Stimulated activated CD8-positive, alpha-beta memory T cell treated with anti-CD3 and anti-CD28 coated beads, Interleukin-15, amount 100 ng/mL, for 1 hour (primary cell): ENCODE results near the gene MDGA2.
"Not testable (repeated sequence)": the region's sequence is repeated elsewhere in the genome, so short reads cannot be mapped to it uniquely, and the experiment has no call there.

ENCODE experiments used
- DNase-seq: peaks from one replicate; pipeline ENCODE4 v3.0.0-alpha.2; 2020; ENCODE audit warnings: low read depth

MDGA2 gene

DNA sequence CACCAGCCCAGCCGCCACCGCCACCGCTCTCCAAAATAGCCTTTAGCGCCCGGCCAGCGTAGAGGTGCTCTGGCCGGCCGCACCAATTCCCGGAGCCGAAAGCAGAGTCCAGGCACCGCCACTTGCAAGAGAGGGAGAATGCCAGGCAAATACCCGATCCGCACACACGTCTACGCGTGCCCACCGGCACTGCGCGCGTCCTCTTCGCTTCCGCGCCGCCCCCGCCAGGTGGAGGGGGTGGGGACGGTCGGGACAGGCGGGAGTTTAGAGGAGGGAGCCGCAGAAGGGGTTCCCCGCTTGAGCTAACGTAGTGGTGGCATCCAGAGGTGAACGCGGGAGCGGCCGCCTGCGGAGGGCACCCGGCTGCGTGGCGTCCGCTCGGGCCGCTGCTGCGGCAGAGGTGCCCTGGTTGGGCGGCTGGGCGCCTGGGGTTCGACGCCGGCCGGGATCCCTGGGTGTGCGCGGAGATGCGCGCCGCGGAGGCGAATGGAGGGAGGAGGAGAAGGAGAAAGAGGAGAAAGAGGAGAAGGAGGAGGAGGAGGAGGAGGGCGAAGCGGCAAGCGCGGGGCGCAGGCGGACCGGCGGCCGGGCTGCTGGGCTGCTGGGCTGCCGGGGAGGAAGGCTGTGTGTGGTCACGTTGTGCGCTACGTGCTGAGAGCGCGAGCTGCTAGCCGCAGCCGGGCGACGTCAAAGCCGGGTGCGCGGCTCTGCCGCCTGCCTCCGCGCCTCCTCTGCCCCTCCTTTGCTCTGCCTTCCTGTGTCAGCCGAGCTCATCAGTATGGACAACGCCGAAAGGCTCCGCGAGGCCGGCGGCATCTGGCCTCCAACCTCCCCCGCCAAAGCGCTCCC lies at the start of gene MDGA2:
Gene MDGA2 (minus strand): TSS at position 140 of the 849 bp plus-strand sequence.
- DNase-seq: no peak

DNA sequence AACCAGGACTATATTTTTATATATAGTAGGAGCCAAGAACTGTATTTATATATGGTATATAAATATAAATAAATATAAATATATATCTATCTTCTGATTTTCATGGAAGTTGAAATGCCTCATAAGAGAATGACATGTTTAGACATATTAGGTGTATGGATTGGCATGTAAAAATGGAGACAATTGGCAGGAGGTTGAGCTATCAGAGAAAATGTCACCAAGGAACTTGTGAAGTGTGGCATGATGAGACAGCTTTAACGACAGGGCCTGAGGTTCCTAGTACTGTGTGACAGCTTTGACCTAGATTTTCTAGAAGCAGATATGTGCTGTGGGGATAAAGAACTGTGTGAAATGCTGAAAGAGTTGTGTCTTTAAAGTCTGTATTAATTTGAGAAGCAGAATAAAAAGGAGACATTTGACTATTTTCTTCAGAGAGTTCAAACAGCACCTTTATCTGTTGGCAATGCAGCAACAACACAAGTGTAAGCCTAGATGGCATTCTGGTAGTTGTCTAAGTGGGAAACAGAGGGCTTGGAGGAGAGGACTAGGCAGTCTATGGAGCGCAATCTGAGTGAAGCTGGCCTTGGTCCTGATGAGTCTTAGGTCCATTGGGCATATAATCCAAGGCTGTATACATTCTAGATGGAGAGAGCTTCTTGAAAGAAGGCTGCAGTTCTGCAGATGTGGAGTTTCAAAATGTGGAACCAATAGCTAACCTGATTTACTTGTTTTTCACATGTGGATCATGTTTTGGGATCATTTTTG lies 47.7 kb upstream of the MDGA2 start:
- DNase-seq: no peak

DNA sequence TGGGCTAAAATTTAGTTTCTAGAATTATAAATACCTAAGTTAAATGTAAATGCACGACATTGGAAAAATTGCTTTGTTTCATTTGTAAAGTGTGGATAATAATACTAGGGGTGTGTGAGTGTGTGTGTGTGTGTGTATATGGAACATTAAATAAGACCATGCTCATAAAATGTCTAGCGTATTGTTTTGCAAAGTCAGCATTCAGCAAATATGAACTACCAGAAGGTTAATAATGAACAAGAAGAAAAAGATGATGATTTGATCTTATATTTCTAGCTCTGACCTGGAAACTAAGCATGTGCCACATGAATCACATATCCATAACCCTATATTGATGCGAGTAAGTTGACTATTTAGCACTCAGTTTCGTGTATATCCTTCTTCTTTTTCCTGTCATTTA lies 44.9 kb upstream of the MDGA2 start:
- DNase-seq: no peak

DNA sequence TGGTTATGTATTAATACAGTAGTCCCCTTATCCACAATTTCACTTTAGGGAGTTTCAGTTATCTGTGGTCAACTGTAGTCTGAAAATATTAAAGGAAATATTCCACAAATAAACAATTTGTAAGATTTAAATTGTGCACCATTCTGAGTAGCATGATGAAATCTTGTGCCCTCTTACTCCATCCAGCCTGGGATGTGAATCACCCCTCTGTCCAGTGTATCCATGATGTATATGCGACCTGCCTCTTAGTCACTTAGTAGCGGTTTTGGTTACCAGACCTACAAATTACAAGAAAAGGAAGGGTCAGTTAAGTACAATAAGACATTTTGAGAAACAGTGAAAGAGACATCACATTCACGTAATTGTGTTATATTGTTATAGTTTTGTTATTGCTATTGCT lies 39.9 kb upstream of the MDGA2 start:
- DNase-seq: no peak

DNA sequence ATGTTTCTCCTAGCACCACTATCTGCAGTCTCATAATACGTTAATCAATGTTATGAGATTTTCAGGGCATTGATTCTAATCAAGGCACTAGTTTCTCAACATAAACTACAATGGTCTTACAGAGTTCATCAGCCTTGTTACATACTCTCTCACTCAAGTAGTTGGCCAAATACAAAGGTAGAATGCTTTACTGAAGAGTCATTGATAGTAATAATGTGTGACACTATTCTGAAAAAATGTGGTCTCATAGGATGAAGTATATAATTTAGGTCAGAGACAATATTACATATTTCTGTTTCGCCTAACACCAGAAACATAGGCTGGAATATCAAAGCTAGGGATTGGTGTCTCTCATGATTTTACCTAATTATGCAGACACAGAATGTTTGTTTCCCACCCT lies 35.2 kb upstream of the MDGA2 start:
- no peak for DNase-seq

DNA sequence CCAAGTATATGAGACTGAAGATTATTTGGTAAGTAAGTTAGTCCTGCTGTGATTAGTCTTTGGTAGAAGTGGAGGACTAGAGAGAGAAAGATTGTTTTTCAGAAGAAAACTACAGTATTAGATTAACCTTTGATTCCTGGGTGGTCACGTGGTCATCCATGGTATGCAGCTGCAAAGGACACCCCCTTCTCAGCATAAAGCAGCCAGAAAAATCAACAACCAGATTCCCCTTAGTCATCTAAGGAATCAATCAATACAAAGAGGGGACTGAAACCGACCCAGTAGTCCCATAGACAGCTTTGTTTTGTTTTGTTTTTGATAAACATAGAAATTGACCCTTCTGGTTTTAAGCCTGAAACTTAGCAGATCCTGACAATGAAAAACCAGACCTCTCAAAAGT lies 30.3 kb upstream of the MDGA2 start:
- DNase-seq: no peak

DNA sequence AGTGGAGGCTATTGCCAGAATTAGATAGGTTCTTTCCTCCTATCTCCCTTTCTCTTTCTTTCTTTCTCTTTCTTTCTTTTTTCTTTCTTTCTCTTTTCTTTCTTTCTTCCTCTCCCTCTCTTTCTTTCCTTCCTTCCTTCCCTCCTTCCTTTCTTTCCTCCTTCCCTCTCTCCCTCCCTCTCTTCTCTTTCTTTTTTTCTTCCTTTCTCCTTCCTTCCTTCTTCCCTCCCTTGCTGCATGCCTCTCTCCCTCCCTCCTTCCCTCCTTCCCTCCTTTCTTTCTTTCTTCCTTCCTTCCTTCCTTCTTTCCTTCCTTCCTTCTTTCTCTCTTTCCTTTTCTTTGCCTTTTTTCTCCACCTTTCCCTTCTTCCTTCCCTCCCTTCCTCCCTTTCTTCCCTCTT lies 16.4 kb upstream of the MDGA2 start:
- no peak for DNase-seq

DNA sequence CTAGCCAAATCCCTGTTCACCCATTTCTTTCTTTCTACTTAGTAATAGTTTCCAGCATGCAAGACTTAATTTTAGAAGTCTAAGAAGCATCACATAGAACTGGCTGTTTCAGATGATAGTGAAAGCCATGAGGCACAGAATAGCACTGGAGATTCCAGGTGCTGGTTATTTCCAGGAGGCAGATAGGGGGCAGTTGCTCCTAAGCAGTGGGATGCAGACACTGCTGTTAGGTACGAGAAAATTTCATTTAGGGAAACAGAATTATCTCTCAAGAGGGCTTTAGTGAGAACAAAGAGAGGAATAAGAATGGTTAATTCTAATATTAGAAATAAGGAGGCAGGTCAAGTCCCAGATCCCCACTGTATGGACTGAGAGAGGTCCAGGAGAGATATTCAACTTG lies 3.6 kb upstream of the MDGA2 start:
- no peak for DNase-seq

DNA sequence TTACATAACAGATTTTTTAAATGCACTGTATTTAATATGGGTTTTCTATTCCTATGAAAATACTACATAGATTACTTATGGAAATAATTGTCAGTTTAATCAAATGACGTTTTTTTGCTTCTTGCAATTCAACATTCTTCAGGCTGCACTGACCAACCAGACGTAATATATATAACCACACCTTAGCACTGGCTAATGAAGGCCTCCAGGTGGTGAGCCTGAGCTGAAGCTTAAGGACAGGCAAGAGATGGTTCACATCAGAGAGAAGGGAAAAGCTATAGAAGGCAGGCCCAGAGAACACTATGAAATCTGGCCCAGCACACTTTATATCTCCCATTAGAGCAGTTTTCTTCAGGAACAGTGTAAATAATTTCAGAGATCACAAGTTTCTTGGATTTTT lies 2.8 kb upstream of the MDGA2 start:
- DNase-seq: no peak

DNA sequence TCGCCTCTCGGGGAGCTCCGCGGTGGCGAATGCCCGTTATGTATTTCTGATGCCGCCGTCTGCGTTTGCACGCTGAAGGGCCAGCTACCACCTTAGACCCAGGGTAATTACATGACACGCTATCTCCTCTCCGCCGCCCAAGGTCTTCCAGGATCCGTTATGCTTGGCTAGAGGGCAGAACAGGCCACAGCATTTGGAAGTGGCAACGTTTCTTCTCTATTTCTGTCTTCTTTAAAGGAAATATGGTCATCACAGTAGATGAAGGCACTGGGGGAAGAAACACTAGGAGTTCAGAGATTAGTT lies 861 bp upstream of the MDGA2 start:
- no peak for DNase-seq

DNA sequence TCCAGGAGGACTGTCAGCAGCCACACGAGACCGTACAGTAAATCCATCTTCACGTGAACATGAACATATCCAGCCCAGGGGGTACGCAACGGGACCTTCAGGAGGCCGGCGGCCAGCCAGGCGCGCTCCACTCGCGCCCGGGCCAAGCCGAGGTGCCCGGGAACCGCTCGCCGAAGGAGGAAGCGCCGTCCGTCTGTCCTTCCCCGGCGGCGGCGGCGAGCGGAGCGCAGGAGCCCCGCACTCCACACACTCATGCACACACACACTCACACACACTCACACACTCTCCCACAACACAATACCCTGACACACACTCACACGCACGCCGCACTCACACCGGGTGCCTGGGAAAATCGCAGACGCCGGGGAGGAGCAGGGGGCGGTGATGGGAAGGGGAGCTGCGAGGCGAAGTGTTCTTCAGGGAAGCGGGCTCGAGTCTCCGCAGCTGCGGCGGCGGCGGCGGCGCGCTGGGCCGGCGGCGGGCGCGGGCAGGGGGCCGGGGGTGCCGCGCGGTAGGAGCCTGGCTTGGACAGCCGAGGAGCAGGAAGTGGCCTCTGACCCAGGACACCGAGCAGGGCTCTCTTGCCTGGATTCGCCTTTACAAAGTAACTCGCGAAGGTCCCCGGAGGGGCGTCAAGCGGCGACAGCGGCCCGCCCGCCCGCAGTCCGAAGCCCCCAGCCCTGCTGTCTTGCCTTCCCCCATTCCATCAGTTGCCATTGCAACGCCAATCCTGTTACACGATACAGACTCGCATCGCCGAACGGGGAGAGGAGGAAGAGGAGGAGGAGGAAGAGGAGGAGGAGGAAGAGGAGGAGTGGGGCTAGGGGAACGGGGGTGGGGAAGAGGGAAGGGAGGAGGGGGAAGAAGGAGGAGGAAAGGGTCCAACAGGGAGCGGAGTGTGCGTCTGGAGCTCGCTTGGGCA lies 601 bp downstream of the MDGA2 start:
- DNase-seq: no peak

DNA sequence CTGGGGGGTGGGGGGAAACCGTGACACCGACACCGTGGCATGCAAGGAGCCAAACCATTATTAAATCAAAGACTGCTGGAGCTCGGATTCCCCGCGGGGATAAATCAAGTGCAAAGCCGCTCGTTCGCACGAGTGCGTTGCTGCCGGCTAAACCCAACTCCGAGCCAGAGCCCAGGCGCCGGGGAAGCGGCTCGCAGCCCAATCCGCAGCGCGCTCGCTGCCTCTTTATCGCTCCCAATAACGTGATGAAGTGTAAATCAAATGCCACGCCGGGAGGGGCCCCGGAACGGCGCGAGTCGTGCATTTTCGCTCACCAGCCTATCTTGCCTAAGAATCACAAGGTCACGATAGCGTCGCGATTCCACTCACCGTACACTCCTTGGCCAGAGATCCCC lies 1.3 kb downstream of the MDGA2 start:
- DNase-seq: no peak

DNA sequence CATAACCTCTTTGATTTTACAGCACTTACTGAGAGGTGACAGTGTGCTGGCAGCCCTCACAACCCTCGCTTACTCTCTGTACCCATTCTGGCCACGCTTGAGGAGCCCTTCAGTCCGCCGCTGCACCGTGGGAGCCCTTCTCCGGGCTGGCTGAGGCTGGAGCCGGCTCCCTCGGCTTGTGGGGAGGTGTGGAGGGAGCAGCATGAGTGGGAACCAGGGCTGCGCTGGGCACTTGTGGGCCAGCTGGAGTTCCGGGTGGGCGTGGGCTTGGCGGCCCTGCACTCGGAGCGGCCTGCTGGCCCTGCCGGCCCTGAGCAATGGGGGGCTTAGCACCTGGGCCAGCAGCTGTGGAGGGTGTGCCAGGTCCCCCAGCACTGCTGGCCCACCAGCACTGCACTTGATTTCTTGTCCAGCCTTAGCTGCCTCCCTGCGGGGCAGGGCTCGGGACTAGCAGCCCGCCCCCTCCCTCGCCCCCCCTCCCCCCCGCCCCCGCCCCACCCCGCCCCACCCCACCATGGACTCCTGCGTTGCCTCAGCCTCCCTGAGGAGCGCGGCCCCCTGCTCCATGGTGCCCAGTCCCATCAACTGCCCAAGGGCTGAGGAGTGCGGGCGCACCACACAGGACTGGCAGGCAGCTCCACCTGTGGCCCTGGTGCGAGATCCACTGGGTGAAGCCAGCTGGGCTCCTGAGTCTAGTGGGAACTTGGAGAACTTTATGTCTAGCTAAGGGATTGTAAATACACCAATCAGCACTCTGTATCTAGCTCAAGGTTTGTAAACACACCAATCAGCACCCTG lies 9.9 kb downstream of the MDGA2 start:
- DNase-seq: no peak

DNA sequence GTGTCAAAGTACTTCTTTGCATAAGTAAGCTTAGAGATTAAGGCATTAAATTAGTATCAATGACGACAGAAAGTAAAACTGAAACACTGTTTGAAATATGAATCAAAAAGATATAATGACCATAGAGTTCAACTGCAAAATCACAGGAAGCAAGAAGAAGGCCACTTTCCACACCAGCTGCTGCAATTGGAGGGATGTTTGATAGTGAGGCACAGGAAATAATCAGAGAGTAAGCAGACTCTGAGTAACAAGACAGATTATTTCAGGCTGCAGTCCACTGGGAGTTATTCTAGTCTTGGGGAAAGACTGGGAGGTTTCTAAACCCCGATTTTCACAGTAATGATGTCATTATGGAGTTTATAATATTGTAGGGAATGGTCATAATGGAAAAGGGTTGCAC lies 12.9 kb downstream of the MDGA2 start:
- DNase-seq: no peak

DNA sequence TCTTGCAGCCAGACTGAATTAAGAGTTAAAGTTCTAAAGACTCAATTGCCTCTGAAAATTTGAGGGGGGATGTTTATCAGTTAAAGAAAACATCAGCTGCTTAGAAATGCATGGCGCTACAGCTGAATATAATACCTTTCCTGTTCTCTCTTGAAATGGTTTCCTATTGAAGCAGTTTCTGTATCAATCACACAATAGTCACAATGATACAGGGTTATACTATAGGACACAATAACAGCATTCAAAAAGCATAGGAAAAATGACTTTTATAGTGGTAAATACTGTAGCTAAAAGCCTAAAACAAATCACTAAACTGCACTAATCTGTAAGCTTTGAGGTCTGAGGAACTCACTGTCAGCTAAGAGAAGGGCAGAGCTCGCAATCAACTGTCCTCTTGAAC lies 15.2 kb downstream of the MDGA2 start:
- DNase-seq: no peak

DNA sequence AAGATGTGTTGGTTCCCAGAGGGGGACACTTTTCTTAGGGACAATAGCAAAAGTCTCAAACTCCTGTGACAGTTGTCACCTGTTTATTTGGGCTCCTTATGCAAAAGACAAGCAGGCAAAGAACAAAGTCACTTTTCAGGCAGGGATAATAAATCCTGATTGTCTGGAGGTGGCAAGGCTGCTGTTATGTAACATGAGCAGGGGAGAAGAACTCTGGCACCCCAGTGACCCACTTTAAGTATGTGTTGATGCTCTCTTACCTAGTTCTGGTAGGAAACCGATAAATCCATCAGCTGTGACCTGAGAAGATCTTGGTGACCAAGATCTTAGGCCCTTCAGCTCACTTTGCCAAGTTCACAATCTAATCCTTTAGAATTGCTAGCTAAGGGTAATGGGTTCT lies 17.4 kb downstream of the MDGA2 start:
- DNase-seq: no peak

DNA sequence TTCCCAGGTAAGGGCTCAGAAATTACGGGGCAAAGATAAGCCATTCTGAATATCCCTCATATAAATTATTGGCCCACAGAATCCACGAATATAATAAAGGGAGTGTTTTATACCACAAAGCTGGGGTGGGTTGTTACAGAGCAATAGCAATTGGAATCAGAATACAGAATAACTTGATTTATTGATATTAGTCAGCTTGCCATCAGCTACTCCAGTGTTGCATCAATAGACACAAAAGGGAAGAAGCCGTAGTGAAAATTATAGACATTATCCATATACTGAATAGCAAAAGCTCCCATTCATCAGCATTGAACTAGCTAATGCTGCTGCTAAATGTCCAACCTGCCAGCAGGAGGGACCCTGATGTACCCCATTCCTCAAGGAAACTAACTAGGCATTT lies 18.3 kb downstream of the MDGA2 start:
- DNase-seq: no peak

DNA sequence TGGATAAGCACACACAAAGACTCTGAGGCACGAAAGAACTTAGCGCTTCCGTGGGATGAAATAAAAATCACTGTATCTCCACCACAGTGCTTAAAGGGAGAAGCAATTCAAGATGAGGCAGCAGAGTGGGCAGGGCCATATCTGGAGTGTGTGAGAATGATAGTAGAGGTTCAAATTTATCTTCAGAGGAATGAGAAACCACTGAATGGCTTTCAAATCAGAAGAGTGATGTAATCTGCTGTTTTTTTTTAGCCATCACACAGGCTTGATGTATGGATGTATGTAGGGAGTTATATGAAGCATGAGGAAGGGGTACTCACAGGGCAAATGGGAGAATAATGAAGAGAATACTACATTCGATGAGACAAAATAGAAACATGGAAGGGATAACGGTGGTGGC lies 24.1 kb downstream of the MDGA2 start:
- DNase-seq: no peak

DNA sequence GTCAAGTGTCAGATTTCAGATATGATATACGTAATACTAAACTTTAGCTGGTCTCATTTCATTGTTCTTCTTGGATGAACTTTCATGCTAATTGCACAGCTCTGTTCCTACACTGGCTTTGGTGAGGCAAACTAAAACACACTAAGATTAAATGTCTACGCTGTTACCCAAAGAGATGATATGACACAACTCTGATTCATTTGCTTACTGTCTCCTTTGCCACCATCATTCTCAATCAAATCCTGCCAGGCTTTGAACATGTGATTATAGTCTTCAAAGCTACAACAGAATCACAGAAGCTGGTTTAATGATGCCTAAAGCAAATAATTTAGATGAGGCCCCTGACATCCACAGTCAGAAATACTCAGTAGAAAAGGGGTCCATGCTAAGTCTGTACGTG lies 37.7 kb downstream of the MDGA2 start:
- DNase-seq: no peak

DNA sequence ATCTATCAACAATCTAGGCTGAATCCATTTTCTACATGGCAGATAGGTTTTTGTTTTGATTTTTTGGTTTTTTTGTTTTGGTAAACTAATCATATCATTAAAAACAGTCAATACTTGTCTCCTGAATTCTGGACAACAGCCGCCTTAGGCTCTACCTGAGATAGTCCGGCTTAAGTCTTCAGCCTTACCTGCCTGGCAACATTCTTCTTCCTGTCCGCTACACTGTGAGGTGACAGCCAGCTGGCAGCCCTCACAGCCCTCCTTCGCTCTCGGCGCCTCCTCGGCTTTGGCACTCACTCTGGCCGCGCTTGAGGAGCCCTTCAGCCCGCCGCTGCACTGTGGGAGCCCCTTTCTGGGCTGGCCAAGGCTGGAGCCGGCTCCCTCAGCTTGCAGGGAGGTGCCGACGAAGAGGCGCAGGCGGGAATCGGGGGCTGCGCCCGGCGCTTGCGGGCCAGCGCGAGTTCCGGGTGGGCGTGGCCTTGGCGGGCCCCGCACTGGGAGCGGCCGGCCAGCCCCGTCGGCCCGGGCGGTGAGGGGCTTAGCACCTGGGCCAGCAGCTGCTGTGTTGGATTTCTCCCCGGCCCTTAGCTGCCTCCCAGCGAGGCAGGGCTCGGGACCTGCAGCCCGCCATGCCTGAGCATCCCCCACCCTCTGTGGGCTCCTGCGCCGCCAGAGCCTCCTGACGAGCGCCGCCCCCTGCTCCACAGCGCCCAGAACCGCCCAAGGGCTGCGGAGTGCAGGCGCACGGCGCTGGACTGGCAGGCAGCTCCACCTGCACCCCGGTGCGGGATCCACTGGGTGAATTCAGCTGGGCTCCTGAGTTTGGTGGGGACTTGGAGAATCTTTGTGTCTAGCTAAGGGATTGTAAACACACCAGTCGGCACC lies 49.0 kb downstream of the MDGA2 start:
- DNase-seq: no peak

DNA sequence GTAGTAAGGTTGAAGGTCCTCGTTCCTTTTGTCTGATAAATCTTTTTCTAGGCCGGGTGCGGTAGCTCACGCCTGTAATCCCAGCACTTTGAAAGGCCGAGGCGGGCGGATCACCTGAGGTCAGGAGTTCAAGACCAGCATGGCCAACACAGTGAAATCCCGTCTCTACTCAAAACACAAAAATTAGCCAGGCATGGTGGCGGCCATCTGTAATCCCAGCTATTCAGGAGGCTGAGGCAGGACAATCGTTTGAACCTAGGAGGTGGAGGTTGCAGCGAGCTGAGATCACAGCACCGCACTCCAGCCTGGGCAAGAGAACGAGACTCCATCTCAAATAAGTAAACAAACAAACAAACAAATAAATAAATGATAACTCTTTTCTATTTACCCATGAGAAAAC lies 51.3 kb downstream of the MDGA2 start:
- DNase-seq: not testable (repeated sequence)
